Activated CD4-positive, alpha-beta memory T cell treated with anti-CD3 and anti-CD28 coated beads, Interleukin-2, amount 10 ng/mL, durations not matched to agents 7 days and 5 days (primary cell): ENCODE data around the gene PIGL. TPM values are rescaled to one million over a fixed set of nuclear protein-coding genes. Genes with fewer than 3 reads are reported as not detected.
"Not testable (repeated sequence)": the region's sequence is repeated elsewhere in the genome, so short reads cannot be mapped to it uniquely, and the experiment has no call there.

Experiments
- CTCF ChIA-PET: fragments of 350-600 bp; sonication (Branson Sonifier 250); formaldehyde crosslinking; loops from one replicate; lab custom pipeline; 2021; ENCODE audit warnings: antibody characterized with exemption, inconsistent platforms; lab: Charles Lee
- POLR2A ChIA-PET: fragments of 350-600 bp; sonication (Branson Sonifier 250); formaldehyde crosslinking; loops from one replicate; lab custom pipeline; 2021; ENCODE audit warnings: antibody characterized with exemption; lab: Charles Lee
- DNase-seq: peaks from one replicate; pipeline ENCODE4 v3.0.0-alpha.2; 2020
- H3K27ac Mint-ChIP-seq: one replicate; pipeline ENCODE4 v1.8.0; 2021; ENCODE audit warnings: mild to moderate bottlenecking, mixed read lengths
- H3K27me3 Mint-ChIP-seq: one replicate; pipeline ENCODE4 v1.8.0; 2021; ENCODE audit warnings: mixed read lengths
- H3K36me3 Mint-ChIP-seq: one replicate; pipeline ENCODE4 v1.8.0; 2021; ENCODE audit warnings: low read depth, mixed read lengths
- H3K4me1 Mint-ChIP-seq: one replicate; pipeline ENCODE4 v1.8.0; 2021; ENCODE audit warnings: mixed read lengths
- H3K4me3 Mint-ChIP-seq: one replicate; pipeline ENCODE4 v1.8.0; 2021; ENCODE audit warnings: mild to moderate bottlenecking, mixed read lengths
- H3K9me3 Mint-ChIP-seq: one replicate; pipeline ENCODE4 v1.8.0; 2021; ENCODE audit warnings: mixed read lengths
- total RNA-seq, 2 experiments: library from RNA; stranded (reverse); gene quantifications; one replicate each; pipeline ENCODE4 v1.2.3, GENCODE V29; 2021

PIGL gene
- total RNA-seq, 2 experiments from 2014 or later = 30.5 to 35.2 TPM

- H3K4me3 Mint-ChIP-seq = no peak overlapping the region
- POLR2A ChIA-PET = no interaction called here
- no peaks in the 10 kb centered on the region for H3K36me3 Mint-ChIP-seq
- H3K9me3 Mint-ChIP-seq = no peaks in the 10 kb centered on the region
- no peaks in the 10 kb centered on the region for H3K27me3 Mint-ChIP-seq
- CTCF ChIA-PET = no interaction called here
- H3K4me1 Mint-ChIP-seq = no peaks in the 10 kb centered on the region
- H3K27ac Mint-ChIP-seq = no peak overlapping the region
- no peak for DNase-seq
Measured at GRCh38 chr17:16301963-16302855, 85.2 kb downstream of the PIGL start.

- POLR2A ChIA-PET = no interaction called here
Measured at GRCh38 chr17:16302856-16303255, 85.8 kb downstream of the PIGL start.

DNA sequence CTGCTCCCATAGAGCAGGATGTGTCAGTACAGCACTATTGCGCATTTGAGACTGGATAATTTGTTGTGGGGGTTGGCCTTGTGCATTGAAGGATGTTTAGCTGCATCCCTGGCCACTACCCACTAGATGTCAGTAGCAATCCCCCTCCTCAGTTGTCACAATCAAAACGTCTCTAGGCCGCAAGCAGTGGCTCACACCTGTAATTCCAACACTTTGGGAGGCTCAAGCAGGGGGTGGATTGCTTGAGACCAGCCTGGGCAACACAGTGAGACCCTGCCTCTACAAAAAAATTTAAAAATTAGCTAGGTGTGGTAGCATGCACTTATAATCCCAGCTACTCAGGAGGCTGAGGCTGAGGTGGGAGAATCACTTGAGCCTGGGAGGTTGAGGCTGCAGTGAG, 87.8 kb downstream of the PIGL start:
- POLR2A ChIA-PET = interaction anchor here (1.0 to 1.4 kb wide), 3 partner anchors 19 to 75 kb away, joined by 3 read pairs; no protein-coding TSS in a partner anchor
- Mint-ChIP-seq H3K4me3 (no peak overlapping the region), H3K36me3 (no peaks in the 10 kb centered on the region), H3K27me3 (no peaks in the 10 kb centered on the region), H3K27ac (no peak overlapping the region), H3K9me3 (no peaks in the 10 kb centered on the region), H3K4me1 (no peaks in the 10 kb centered on the region)
- DNase-seq = no peak
- CTCF ChIA-PET = interaction anchor here (0.8 to 2.8 kb wide), 8 partner anchors 10 to 279 kb away, joined by 3 to 13 read pairs (median 4); no protein-coding TSS in a partner anchor

More at GRCh38 chr17:16302856-16303255, 85.8 kb downstream of the PIGL start:
- CTCF ChIA-PET = interaction anchor here (0.7 kb wide), 1 partner anchor 14 kb away, joined by 3 read pairs; no protein-coding TSS in a partner anchor
- Mint-ChIP-seq H3K4me1 (no peaks in the 10 kb centered on the region), H3K9me3 (no peaks in the 10 kb centered on the region), H3K27me3 (no peaks in the 10 kb centered on the region), H3K27ac (no peak overlapping the region), H3K36me3 (no peaks in the 10 kb centered on the region), H3K4me3 (no peak overlapping the region)
- no peak for DNase-seq

- H3K27ac Mint-ChIP-seq = no peak overlapping the region
- DNase-seq = no peak
- H3K4me1 Mint-ChIP-seq = peaks cover 3% of the 10 kb centered on the region
- no peaks in the 10 kb centered on the region for H3K9me3 Mint-ChIP-seq
- H3K27me3 Mint-ChIP-seq = no peaks in the 10 kb centered on the region
- CTCF ChIA-PET = interaction anchor here (0.5 to 2.8 kb wide), 6 partner anchors 11 to 52 kb away, joined by 3 to 13 read pairs (median 4); no protein-coding TSS in a partner anchor
- no peak overlapping the region for H3K4me3 Mint-ChIP-seq
- POLR2A ChIA-PET = no interaction called here
- peaks cover 9% of the 10 kb centered on the region for H3K36me3 Mint-ChIP-seq
Measured at GRCh38 chr17:16306211-16306610, 89.2 kb downstream of the PIGL start.

GRCh38 chr17:16312061-16312460, 95.1 kb downstream of the PIGL start:
- H3K36me3 Mint-ChIP-seq, H3K27me3 Mint-ChIP-seq, H3K4me3 Mint-ChIP-seq, DNase-seq, H3K27ac Mint-ChIP-seq, POLR2A ChIA-PET, H3K4me1 Mint-ChIP-seq, CTCF ChIA-PET, H3K9me3 Mint-ChIP-seq: not testable (repeated sequence)

DNA sequence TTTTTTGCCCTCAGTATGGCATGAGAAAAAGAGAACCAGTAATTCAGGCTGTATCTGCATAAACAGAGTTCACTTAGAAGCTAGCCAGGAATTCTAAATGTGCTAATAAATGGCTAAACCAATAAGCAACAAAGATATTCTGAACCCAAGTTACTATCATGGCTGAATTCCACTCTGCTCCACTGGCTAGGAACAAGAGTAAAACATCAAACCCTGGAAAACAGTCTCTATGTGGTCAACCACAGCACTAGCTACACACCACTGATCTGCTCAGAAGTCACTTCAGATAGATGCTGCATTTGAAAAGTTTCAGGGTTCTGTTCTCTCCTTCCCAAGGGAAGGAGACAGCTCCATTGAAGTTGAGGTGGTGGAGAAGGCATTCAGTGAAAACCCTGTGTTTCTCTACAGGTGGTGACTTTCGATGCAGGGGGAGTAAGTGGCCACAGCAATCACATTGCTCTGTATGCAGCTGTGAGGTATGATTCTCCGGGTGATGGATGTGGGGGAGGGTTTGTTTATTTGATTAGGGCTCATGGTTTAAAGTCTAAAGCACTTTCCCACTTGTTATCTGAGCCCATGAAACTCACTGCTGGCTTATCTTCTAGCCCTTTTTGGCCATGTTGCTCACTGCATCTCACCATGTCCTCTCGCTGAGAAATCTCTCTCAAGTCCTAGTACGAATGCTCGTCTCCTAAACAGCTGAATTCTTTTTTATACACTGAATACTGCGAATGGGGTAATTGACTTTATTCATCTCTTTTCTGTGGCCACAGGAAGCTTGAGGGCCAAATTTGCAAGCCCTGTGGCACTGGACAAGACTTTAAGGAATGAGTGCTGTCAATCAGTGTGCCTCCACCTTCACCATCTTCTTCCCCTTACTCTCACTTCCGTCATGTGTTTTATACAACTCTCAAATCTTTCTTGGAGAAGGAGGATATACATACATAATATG, 96.4 kb downstream of the PIGL start:
- POLR2A ChIA-PET = no interaction called here
- no peaks in the 10 kb centered on the region for H3K27me3 Mint-ChIP-seq
- no peak overlapping the region for H3K27ac Mint-ChIP-seq
- no peaks in the 10 kb centered on the region for H3K9me3 Mint-ChIP-seq
- CTCF ChIA-PET = interaction anchor here (1.0 kb wide), 1 partner anchor 50 kb away, joined by 5 read pairs; no protein-coding TSS in a partner anchor
- H3K4me1 Mint-ChIP-seq = peaks cover 3% of the 10 kb centered on the region
- no peak for DNase-seq
- no peak overlapping the region for H3K4me3 Mint-ChIP-seq
- peaks cover 9% of the 10 kb centered on the region for H3K36me3 Mint-ChIP-seq

GRCh38 chr17:16314189-16314588, 97.2 kb downstream of the PIGL start:
- H3K9me3 Mint-ChIP-seq = no peaks in the 10 kb centered on the region
- H3K4me1 Mint-ChIP-seq = peaks cover 3% of the 10 kb centered on the region
- no peak overlapping the region for H3K4me3 Mint-ChIP-seq
- CTCF ChIA-PET = interaction anchor here (0.6 to 1.0 kb wide), 2 partner anchors 50 to 982 kb away, joined by 3 to 5 read pairs; no protein-coding TSS in a partner anchor
- POLR2A ChIA-PET = no interaction called here
- H3K27me3 Mint-ChIP-seq = no peaks in the 10 kb centered on the region
- H3K36me3 Mint-ChIP-seq = peaks cover 9% of the 10 kb centered on the region
- H3K27ac Mint-ChIP-seq = no peak overlapping the region
- DNase-seq = no peak

DNA sequence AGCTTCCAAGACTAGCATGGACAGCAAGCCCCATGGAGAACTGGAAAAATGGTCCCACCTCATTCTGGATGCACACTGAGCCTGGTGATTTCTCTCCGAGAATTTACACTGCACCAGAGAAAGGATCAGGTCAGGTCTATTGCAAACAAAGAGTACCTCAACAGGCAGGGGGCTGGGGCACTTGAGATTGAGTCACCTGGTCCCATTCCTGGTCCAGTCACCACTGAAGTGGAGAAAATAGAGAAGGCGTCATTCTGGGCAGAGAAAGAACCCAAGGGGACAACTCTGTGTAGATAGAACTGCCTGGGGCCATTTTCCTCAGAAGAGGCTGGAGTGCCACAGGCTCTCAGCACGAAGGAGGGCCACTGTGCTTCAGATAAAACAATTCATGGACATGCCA, 97.8 kb downstream of the PIGL start:
- ChIA-PET CTCF (interaction anchor here (0.6 kb wide), 1 partner anchor 981 kb away, joined by 3 read pairs; no protein-coding TSS in a partner anchor), POLR2A (no interaction called here)
- Mint-ChIP-seq H3K9me3 (no peaks in the 10 kb centered on the region), H3K27ac (no peak overlapping the region), H3K4me1 (peaks cover 3% of the 10 kb centered on the region), H3K36me3 (peaks cover 9% of the 10 kb centered on the region), H3K27me3 (no peaks in the 10 kb centered on the region), H3K4me3 (no peak overlapping the region)
- no peak for DNase-seq

GRCh38 chr17:16319969-16320368, 103.0 kb downstream of the PIGL start:
- no peak for DNase-seq
- Mint-ChIP-seq H3K4me1 (no peaks in the 10 kb centered on the region), H3K36me3 (no peaks in the 10 kb centered on the region), H3K27ac (no peak overlapping the region), H3K27me3 (no peaks in the 10 kb centered on the region), H3K9me3 (no peaks in the 10 kb centered on the region), H3K4me3 (no peak overlapping the region)
- ChIA-PET CTCF (no interaction called here), POLR2A (no interaction called here)

GRCh38 chr17:16322636-16323035, 105.6 kb downstream of the PIGL start:
- POLR2A ChIA-PET = no interaction called here
- no peaks in the 10 kb centered on the region for H3K4me1 Mint-ChIP-seq
- no peak overlapping the region for H3K27ac Mint-ChIP-seq
- no peak overlapping the region for H3K4me3 Mint-ChIP-seq
- peaks cover 6% of the 10 kb centered on the region for H3K36me3 Mint-ChIP-seq
- no peaks in the 10 kb centered on the region for H3K27me3 Mint-ChIP-seq
- no peak for DNase-seq
- CTCF ChIA-PET = no interaction called here
- H3K9me3 Mint-ChIP-seq = no peaks in the 10 kb centered on the region

DNA sequence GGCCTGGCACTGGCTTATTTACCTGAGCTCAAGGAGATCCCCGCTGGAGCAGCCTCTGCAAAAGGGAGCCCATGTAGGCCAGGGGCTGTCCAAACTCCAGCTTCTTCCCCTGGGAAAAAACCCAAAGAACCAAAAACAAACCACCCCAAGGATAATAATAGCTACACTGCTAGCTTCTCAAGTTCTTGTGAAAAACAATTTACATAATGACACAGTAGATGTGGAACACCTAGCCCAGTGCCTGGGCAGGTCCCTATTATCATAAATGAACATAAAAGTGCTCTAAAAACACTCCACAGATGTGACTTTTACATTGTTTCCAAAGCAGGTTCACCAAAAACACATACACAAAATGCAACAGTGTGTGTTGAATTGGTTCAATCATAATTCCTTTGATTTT, 109.0 kb downstream of the PIGL start:
- CTCF ChIA-PET = interaction anchor here (2.5 kb wide), 1 partner anchor 38 kb away, joined by 9 read pairs; no protein-coding TSS in a partner anchor
- H3K27me3 Mint-ChIP-seq = no peaks in the 10 kb centered on the region
- no peak overlapping the region for H3K4me3 Mint-ChIP-seq
- no peaks in the 10 kb centered on the region for H3K9me3 Mint-ChIP-seq
- no peaks in the 10 kb centered on the region for H3K4me1 Mint-ChIP-seq
- no peak overlapping the region for H3K27ac Mint-ChIP-seq
- no peak for DNase-seq
- POLR2A ChIA-PET = no interaction called here
- peaks cover 6% of the 10 kb centered on the region for H3K36me3 Mint-ChIP-seq

- Mint-ChIP-seq H3K9me3 (no peaks in the 10 kb centered on the region), H3K4me1 (no peaks in the 10 kb centered on the region)
- POLR2A ChIA-PET = no interaction called here
Measured at GRCh38 chr17:16327018-16327417, 110.0 kb downstream of the PIGL start.

More at GRCh38 chr17:16327018-16327417, 110.0 kb downstream of the PIGL start:
- no peak overlapping the region for H3K4me3 Mint-ChIP-seq
- CTCF ChIA-PET = interaction anchor here (2.5 kb wide), 1 partner anchor 37 kb away, joined by 9 read pairs; no protein-coding TSS in a partner anchor
- no peaks in the 10 kb centered on the region for H3K27me3 Mint-ChIP-seq
- no peak overlapping the region for H3K27ac Mint-ChIP-seq
- H3K36me3 Mint-ChIP-seq = peaks cover 6% of the 10 kb centered on the region
- no peak for DNase-seq
